Measurements from ENCODE around the gene NOL4L.

Gene NOL4L

DNA sequence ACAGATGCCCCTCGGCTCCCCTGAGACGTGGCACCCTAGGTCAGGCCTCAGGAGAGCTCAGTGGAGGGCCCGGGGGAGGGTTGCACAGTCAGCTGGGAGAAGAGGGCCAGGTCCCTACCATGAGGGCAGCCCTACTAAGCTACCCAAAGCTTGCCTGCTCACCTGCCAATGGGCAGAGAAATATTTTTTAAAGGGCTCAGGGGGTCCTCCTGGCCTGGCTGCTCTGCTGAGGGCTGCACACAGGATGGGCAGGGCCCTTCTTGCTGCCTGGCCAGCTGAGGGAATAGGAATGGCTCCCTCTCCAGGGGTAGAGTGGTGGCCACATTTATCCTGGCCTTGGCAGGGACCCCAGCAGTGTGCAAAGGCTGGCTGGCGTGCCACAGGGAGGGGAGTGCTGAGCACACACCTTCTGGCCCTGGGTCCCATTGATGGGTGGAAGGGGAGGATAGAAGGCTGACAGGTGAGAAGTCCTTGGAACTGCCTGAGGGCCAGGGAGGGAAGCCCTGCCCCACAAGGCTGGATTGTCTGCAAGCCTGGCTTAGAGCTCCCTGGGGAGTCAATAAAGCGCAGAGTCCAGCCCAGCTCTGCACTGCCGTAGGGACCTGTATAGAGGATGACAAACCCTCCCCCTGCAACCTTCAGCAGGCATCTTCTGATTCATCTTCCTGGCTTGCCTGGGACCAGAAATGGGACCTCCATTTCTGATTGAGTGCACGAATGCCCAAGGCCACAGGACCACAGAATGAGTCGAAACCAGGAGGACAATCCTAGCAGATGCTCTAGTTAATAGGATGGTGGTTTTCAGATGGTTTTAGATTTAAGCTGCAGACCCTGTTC lies 62.1 kb downstream of the NOL4L start:
- no peak for DNase-seq

DNA sequence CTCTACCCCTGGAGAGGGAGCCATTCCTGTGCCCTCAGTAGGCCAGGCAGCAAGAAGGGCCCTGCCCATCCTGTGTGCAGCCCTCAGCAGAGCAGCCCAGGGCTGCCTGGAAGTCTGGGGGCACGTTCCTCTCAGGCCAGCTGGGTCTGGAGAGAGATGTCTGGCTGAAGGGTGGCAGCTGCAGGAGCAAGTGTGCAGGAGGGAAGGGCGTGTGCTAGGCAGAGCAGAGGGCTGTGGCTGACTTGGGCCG lies 62.7 kb downstream of the NOL4L start:
- peak; percentile 34 for DNase-seq

DNA sequence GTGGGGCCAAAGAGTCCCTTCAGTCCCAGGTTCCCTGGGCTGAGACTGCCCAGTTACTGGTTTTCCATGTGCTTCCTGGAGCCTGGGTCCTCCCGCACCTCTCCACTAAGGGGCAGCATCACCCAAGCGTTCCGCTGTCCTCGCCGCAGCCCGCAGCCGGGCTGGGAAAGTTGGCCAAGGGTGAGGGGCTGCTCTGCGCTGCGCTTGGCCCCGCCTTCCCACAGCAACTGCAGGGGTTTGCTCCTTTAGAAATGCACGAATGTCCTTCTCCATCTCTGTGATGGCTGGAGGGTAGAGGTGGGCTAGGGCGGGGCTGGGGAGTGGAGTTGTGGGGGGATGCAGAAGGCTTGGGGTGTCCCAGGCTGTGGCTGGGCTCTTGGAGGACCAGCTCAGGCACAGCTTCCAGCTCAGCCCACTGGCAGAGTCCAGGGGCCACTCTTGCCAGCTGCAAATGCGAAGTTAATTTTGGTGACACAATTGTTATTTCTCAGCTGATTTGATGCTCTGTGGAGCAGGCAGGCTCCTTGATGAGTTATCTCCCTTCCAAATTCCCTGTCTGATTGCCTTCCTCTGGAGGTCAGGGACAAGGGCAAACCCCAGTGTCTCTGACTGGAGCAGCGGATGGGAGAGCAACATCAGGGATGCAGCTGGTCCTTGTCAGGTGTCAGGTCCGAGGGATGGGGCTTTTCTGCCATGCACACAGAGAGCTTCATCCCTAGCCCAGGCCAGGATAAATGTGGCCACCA lies 63.2 kb downstream of the NOL4L start:
- peak; percentile 78 for DNase-seq

DNA sequence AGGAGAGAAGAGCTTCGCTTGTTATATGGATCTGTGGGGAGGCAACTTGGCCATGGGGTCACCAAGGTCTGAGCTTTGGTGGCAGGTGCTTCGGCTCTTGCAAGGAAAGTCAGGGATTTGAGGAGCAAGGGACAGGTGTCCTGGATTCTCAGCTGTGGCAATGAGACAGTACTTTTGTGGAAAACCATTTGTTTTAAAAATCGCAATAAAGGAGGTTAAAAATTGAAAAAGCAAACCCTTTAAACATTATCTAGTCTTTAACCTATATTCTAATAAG lies 64.3 kb downstream of the NOL4L start:
- no peak for DNase-seq

DNA sequence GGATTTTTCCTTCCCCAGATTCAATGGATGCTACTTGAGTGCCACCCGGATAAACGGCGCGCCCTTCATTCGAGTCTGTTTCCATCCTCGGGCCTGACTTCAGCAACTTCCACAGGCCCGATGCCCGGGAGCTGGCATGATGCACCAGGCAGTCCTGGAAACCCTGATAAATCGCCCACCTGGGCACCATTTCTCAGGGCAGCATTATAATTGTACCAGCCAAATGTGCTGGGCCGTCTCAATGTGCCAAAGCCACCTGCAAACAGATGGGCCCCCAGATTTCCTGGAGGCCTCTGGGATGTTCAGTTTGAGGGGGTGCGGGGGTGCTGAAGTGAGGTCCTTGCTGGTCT lies 65.8 kb downstream of the NOL4L start:
- DNase-seq, result no peak

DNA sequence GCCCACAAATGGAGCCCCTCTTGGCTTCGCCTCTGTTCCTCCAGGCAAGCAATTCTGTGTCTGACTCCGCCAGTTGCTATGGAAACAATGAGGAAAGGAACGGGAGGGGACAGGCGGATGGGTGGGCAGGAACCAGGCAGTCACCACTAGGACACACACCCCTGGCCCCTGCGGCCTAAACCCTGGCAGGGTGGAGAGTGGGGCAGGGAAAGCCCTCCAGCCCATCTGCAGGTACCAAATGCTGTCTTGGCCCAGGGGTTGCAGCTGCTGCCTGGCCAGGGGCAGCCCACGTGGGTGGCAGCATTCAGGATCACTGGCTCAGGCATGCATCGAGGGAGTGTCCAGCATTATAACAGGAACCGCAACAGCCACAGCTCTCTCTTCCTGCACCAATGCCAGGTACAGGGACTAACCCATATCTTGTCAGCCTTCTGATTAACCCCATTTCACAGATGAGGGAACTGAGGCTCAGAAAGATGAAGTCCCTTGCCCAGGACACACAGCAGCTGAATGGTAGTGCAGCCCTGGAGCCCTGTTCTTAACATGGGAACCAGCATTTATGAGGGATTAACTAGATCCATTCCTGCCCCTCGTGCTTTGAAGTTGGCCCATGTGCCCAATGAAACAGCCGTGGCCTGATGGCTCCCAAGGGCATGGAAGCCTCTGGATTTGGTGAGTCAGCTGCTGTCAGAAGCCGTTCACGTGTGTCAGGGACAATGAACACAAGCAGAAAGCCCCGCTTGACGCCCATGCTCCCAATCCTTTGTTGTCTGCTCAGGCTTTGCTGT lies 66.3 kb downstream of the NOL4L start:
- no peak for DNase-seq

DNA sequence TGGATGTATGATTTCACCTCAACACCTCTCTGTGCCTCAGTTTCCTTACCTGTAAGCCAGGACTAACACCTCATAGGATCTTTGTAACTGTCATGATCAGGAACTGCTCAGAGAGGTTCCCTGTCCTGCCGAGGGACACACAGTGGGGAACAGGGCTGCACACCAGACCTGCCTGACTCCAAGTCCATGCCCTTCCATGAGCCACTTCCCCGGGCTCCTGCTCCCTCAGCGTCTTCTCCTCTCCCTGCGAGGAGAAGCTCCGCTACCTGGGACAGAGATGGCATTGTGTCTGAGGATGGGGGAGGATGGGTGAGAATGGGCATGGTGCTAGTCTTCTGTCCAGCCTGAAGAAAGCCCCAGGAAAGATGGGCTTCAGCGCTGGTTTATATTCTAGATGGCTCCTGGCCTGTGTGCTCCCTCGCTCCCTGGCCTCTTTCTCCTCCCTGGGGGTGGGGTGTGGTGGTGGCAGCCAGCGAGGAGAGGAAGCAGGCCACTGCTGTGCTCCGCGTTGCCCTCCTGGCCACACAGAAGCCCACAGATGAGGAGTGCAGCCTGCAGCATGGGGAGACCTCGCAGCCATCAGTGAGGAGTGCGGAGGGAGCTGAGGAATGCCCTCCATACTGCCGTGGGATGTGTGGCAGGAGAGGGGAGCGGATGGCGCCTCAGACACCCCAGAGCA lies 67.1 kb downstream of the NOL4L start:
- no peak for DNase-seq

DNA sequence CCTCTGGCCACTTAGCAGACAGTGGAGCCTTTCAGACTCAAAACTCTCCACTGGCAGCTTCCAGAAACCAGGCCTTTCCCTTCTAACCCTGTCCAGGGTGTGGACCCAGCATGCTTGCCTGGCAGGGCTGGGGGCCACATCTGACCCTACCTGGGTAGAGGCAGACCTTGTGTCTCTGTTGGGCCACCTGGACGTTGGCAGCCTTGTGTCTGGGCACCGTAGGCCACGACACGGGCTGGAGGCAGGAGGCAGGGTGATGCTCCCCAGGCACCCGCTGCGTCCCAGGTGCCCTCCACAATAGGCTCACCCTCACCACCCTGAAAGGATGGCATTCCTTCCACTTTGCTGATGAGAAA lies 67.6 kb downstream of the NOL4L start:
- DNase-seq, result no peak

DNA sequence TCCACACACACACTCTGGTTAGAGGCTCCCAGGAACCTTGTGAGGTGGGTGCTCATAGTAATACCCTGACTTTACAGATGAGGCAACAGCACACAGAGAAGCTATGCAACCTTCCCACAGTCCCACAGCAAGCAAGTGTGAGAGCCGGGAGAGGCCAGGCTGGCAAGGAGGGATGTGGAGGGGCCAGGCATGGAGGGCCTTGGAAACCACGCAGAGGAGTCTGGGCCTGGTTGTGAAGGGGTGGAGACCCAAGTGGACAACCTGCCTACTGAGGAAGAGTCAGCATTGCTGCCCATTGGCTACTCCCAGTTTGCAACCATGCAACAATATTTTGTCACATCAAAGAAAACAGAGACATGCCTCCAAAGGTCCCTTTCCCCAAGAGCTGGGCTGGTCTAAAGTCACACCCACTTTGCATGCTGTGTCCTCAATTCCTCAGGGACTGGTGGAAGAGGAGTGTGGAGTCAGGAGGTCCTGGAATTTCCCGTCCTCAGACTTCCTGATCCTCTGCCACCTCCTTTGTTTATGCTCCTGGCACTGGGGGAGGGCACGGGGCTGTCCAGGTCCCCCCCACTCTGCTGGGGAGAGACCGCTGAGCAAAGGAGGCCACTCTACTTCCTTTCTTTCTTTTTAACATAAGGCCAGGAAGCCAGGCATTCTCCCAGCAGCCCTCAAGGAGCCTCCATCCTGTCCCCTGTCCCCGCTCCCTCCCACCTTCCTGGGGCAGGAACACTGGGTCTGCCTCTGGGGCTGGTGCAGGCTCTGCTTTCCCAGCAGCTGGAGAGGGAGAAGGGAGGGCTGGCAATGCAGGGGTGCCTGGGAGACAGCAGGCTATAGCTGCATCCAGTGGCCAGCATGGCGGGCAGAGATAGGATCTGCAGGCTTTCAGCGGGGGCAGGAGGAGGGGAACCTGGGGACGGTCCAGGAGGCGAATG lies 68.3 kb downstream of the NOL4L start:
- no peak for DNase-seq

- DNase-seq, result no peak
Observed at GRCh38 chr20:32515631-32516101, 69.5 kb downstream of the NOL4L start.

DNA sequence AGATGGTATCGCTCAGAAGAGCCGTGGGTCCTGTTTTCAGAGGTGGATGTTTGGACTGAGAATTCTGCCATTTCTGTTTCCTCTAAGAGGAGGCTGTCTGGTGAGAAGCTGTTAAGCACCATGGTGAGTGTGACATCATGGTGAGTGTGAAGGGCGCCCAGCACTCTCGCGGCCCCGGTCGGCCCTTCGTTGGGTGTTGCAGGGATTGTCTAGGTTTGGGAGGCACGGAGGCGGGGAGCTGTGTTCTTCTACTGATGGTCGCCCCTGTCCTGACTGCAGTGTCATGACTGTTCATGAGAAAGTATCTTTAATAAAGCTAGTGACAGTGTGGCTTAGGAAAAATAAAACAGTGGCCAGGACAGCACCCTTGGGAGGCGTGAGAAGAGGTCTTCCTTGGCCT lies 70.4 kb downstream of the NOL4L start:
- no peak for DNase-seq

GRCh38 chr20:32513031-32513866 lies 71.9 kb downstream of the NOL4L start:
- DNase-seq, result no peak

GRCh38 chr20:32512047-32512385 lies 73.1 kb downstream of the NOL4L start:
- DNase-seq, result no peak

- no peak for DNase-seq
Observed at GRCh38 chr20:32511358-32512046, 73.6 kb downstream of the NOL4L start.

GRCh38 chr20:32510601-32511357 lies 74.4 kb downstream of the NOL4L start:
- no peak for DNase-seq

DNA sequence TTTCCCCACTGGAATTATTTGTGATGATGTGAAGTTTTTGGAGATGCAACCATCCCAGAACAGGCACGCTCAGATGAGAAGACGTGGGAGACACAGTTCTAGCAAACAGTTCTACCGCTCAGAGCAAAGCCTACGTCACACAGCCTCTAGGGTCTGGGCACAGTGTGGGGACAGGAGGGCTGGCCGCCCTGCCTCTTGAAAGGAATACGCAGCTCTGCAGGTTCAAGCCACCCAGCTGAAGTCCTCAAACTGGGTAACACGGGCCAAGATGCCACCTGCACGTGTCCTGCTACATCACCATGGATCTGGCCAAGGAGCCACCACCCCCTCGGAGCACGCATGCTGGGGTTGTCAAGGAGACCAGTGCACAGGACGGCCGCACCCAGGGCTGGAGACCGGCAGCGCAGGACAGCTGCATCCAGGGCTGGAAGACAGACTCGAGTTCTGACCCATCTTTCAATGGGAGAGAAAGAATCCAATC lies 75.0 kb downstream of the NOL4L start:
- DNase-seq, result no peak

GRCh38 chr20:32509639-32510066 lies 75.5 kb downstream of the NOL4L start:
- DNase-seq, result no peak

GRCh38 chr20:32508775-32509119 lies 76.4 kb downstream of the NOL4L start:
- no peak for DNase-seq

GRCh38 chr20:32507998-32508774 lies 76.9 kb downstream of the NOL4L start:
- DNase-seq, result no peak
